GM19099 (cell line): ENCODE data around the gene ZSCAN18.

Experiments used
- POLR2A ChIP-seq: IDR thresholded peaks from 3 replicates; pipeline ENCODE4 v1.6.1; 2011; ENCODE audit warnings: low read depth; ENCODE audit not compliant: insufficient read length; ENCODE audit errors: extremely low read depth

ZSCAN18 gene, protein sequence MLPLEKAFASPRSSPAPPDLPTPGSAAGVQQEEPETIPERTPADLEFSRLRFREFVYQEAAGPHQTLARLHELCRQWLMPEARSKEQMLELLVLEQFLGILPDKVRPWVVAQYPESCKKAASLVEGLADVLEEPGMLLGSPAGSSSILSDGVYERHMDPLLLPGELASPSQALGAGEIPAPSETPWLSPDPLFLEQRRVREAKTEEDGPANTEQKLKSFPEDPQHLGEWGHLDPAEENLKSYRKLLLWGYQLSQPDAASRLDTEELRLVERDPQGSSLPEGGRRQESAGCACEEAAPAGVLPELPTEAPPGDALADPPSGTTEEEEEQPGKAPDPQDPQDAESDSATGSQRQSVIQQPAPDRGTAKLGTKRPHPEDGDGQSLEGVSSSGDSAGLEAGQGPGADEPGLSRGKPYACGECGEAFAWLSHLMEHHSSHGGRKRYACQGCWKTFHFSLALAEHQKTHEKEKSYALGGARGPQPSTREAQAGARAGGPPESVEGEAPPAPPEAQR

DNA sequence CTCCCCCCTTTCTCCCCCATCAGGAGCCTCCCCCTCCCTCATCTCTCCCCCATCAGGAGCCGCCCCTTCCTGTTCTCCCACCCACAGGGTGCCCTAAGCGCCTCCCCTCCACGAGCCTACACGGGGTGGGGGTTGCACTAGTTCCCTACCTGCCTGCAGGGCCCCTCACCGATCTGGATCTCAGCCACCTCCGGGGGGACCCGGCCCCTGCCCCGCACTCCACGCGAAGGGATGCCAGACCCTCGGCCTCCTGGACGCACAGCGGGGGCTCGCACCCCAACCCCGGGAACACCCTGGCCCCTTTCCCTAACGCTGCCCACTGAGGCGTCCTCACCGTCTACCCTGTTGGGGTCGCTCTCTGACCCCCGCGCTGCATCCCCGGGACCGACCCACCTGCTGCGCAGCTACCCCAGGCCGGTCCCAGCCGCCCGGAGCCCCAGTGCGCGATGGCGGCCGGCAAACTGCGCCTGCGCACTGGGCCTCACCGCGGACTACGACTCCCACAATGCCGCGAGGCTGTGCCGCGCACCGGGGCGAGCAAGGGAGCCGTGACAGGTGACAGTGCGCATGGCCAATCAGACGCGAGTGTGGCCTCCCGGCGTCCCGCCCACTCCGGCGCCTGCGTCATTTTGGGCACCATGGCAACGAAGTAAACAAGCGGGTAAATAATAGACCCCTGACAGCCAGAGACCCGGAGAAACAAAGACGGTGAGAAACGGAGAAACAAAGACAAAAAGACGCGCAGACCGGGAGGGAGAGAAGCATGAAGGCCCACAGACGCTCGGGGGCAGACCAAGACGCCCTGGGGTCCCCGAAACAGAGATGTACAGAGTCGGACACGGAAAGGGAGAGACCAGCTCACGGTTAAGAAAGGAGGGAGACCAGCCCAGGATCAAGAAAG is at the start of gene ZSCAN18:
TSS of gene ZSCAN18 (minus strand) at position 451 of the 901 bp plus-strand sequence. CDS start 7,964 bp downstream, outside the sequence.
- no peak for TF ChIP-seq POLR2A

DNA sequence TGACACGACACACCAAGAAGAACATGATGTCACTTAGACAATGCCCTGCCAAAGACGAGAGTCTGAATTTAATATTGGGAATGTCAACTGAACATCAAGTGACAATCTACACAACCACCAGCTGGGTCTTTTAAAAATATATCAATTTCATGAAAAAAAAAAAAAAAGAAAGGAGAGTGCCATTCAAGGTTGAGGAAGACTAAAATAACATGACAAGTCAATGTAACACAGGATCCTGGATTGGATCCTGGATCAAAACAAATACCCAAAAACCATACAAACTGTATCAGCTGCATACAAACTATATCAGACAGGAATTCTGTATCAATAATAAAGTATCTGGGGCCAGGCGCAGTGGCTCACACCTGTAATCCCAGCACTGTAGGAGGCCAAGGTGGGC is 47.8 kb upstream of the ZSCAN18 start:
- no peak for TF ChIP-seq POLR2A

DNA sequence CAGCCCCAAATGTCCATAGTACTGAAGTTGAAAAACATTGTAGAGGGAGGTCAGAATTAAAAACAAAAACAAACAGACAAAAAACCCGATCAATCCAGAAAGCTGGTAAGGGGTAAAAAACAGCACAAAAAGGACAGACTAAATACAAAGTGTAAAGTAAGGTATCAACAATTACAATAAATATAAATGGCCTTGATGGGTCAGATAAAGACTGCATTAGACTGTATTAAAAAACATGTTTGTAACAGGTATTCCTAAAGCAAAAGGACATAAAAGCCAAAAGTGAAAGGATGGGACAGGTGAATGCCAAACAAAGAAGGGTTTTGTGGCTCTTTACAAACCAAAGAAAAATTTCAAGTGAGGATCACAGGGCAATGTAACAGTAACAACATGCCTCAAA is 36.2 kb upstream of the ZSCAN18 start:
- TF ChIP-seq POLR2A, result no peak

DNA sequence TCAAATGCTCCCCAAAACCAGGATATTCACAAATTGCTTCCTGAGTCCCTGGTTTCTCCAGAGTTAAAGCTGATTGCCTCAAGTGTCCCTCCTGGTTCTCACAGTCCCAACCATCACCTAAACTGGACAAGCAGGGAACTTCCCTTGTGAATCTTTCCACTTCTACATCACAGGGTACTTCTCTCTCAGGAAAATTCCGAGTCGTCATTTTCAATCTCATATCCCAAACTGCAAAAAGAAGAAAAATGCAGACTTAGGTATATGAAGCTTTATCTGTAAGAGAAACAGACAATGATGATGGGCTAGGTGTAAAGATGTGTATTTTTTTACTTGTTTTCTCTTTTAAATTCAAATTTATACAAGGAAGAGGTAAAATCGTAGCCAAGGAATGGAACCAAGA is 31.3 kb upstream of the ZSCAN18 start:
- no peak for TF ChIP-seq POLR2A

DNA sequence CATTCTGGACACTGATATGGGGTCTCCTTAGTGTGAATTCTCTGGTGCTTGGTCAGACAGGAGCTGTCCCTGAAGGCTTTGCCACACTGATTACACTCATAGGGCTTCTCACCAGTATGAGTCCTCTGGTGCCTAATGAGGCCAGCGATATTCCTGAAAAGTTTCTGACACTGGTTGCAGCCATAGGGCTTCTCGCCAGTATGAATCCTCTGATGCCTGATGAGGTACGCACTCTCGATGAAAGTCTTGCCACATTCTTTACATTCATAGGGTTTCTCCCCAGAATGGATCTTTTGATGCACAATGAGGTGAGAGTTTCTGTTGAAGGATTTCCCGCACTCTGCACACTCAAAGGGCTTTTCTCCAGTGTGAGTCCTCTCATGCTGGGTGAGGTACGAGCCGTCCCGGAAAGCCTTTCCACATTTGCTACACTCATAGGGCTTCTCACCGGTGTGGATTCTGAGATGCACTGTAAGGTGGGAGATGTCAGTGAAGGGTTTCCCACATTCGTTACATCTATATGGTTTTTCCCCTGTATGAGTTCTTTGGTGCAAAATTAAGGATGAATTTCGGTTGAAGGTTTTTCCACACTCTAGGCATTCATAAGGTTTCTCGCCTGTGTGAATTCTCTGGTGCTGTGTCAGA is 30.1 kb upstream of the ZSCAN18 start:
- TF ChIP-seq POLR2A, result no peak

DNA sequence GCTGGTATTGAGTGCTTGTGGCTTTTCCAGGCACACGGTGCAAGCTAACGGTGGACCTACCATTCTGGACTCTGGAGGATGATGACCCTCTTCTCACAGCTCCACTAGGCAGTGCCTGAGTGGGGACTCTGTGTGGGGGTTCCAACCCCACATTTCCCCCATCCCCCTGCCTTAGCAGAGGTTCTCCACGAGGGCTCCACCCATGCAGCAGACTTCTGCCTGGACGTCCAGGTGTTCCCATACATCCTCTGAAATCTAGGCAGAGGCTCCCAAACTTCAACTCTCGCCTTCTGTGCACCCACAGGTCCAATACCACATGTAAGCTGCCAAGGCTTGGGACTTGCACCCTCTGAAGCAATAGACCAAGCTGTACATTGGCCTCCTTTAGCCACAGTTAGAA is 25.3 kb upstream of the ZSCAN18 start:
- TF ChIP-seq POLR2A, result no peak

DNA sequence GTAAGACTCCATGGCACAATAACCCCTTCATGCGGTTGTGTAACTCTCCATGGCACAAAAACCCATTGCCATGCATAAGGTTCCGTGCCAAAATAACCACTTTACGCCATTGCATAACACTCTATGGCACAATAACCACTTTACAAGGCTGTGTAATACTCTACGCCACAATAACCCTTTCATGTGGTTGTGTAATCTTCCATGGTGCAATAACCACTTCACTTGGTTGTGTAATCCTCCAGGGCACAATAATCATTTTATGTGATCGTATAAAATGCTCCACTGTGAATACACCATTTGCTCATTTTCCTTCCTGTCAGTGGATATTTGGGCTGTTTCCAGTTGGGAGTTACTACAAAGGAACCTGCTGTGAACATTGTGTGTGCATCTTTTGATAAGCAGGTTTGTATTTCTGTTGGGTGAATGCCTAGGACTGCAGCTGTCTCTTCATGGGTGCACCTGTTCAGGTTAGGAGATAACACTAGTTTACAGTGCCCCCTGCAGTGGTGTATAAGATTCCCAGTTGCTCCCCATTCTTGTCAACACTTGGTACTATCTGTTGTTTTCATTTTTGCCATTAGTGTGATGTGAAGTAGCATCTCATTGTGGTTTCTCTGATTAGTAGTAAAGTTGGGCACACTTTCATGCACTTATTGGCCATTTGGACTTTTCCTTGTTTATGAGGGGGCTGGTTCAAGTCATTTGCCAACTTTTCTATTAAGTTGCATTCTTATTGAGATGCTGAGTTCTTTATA is 21.1 kb upstream of the ZSCAN18 start:
- no peak for TF ChIP-seq POLR2A

DNA sequence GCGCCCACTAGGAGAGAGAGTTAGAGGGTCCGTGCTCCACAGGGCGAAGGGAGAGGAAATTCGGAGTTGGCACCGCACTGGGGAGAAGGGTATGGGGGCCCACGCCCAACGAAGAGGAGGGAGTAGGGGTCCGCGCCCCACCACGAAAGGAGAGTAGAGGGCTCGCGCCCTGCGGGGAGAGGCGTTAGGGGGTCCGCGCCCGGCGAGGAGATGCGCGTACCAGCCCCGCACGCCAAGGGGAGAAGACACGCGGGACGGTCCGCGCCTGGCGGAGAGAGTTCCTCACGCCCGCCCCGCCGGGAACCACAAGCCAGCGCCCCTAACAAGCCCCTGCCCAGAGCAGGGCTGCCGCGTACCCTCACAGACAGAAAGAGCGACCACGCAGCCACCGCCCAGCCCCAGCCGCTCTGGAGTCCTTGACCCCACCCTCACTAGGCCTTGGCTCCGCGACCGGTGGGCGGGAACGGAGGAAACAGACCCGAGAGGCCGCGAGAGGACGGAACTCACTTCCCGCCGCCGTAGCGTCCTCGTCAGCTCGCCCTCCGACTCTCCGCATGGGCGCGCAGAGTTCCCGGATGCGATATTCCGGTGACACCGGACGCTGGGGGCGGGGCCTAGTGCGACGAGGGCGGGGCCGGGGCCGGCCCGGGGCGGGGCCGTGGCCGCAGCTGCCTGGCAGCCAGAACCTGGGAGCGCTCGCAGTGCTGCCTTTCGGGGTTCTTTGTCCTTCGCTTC is 20.0 kb upstream of the ZSCAN18 start:
- TF ChIP-seq POLR2A, result no peak

DNA sequence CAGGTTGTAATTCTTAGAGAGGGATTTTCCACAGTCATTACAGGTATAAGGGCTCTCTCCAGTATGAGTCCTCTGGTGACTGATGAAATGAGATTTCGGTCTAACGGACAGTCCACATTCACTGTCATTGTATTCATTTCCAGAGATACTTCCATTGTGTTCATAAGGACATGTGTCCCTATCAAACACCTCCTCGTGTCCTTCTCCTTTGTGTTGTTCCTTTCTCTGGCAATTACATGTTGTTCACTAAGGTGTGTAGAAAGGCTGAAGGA is 10.5 kb upstream of the ZSCAN18 start:
- TF ChIP-seq POLR2A, result no peak

DNA sequence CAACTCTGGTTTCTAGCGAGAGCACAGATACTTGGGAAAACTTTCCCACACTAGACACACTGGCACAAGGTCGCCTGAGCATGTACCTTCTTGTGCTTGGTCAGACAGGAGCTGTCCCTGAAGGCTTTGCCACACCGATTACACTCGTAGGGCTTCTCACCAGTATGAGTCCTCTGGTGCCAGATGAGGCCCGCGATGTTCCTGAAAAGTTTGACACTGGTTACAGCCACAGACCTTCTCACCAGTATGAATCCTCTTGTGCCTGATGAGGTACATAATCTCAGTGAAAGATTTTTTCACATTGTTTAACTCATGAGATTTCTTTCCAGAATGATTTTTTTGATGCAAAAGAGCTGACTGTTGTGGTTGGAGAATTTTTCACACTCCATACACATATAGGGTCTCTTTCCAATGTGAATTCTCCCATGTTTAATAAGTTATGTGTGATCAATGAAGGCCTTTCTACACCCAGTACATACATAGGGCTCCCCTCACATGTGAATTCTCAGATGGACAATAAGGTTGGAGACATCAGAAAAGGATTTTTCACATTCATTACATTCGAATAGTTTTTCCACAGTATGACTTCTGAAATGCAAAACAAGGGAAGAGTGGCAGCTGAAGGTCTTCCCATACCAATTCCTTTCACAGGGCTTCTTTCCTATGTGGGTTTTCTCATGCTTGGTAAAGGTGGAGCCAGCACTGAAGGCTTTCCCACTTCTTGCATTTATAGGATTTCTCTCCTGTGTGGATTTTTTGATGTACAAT is 9.9 kb upstream of the ZSCAN18 start:
- TF ChIP-seq POLR2A, result no peak

DNA sequence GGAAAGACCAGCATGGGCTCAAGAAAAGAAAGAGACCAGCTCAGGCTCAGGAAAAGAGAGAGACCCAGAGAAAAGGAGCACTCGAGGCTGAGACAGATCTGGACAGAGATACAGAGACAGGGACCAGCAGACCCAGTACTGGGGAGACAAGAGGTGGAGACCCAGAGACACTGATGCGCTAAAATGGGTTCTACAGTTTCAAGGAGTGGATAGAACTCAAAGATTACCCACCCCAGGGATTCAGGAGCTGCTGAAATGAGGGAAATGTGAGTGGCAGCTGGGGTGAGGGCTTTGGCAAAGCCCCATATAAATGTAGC is 609 bp upstream of the ZSCAN18 start:
- TF ChIP-seq POLR2A, result no peak

DNA sequence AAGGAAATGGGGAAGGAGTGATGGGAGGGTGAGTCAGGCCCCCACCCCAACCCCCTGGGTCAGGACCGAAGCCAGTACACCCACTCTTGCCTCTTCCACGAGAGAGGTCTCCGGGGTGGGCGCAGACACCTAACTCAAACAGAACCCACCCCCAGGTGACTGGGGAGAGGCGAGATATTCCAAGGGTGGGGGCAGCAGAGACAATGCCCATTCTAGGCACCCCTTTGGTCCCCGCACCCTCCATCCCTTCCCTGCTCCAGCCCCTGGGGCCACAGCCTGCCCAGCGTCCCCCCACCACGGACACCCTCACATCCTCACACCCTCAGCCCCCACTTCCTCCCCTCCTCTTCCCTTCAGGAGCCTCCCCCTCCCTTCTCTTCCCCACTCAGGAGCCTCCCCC is 682 bp downstream of the ZSCAN18 start:
- no peak for TF ChIP-seq POLR2A

DNA sequence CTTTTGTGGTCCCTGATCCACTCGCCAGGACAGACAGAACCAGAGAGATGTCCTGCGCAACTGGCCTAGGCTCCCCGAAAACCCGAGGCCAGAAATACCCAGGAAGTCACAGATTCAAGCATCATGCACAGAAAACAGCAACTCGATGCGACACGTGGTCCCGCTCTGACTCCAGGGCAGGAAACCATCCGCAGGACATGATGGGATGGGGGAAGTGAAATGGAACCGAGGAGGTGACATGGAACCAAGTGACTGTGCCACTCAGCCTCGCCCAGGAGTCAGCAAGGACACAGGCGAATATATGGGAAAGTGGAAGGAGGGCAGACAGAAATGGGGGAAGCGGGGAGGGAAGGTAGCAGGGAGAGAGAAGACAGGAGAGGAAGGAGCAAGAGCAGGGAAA is 1.1 kb downstream of the ZSCAN18 start:
- no peak for TF ChIP-seq POLR2A
